NCI-H446 (cell line): Measurements from ENCODE around the gene MRPL32.
A peak's percentile ranks its signal among the peaks of the same experiment; 100 is the strongest.

ENCODE experiments used
- DNase-seq, 2 experiments: peaks; one replicate each; lab custom pipeline; 2025; lab: John Stamatoyannopoulos, UW

Gene MRPL32

GRCh38 chr7:42926204-42926603 is 6.0 kb upstream of the MRPL32 start:
- DNase-seq, result no peak

- DNase-seq, result no peak
Measured at GRCh38 chr7:42928754-42929153, 3.4 kb upstream of the MRPL32 start.

GRCh38 chr7:42929449-42929848 is 2.7 kb upstream of the MRPL32 start:
- no peak for DNase-seq

- DNase-seq, result no peak
Measured at GRCh38 chr7:42930889-42931288, 1.3 kb upstream of the MRPL32 start.

GRCh38 chr7:42931447-42931833 is 736 bp upstream of the MRPL32 start:
- no peak for DNase-seq

- no peak for DNase-seq
Measured at GRCh38 chr7:42932811-42933591, 825 bp downstream of the MRPL32 start.

- no peak for DNase-seq
Measured at GRCh38 chr7:42934291-42934690, 2.1 kb downstream of the MRPL32 start.

- DNase-seq, result no peak
Measured at GRCh38 chr7:42935861-42936260, 3.7 kb downstream of the MRPL32 start.

- no peak for DNase-seq
Measured at GRCh38 chr7:42939457-42940240, 7.5 kb downstream of the MRPL32 start.

- peak; percentile 28 to 80 for DNase-seq
Measured at GRCh38 chr7:42940985-42941847, 9.0 kb downstream of the MRPL32 start.

GRCh38 chr7:42945821-42946626 is 13.8 kb downstream of the MRPL32 start:
- DNase-seq, result no peak

GRCh38 chr7:42946627-42946950 is 14.4 kb downstream of the MRPL32 start:
- DNase-seq, result no peak

- no peak for DNase-seq
Measured at GRCh38 chr7:42947521-42947920, 15.3 kb downstream of the MRPL32 start.

GRCh38 chr7:42950417-42950816 is 18.2 kb downstream of the MRPL32 start:
- no peak for DNase-seq

GRCh38 chr7:42952328-42952727 is 20.2 kb downstream of the MRPL32 start:
- DNase-seq, result no peak

- DNase-seq, result no peak
Measured at GRCh38 chr7:42953994-42954393, 21.8 kb downstream of the MRPL32 start.

- DNase-seq, result no peak
Measured at GRCh38 chr7:42956062-42956461, 23.9 kb downstream of the MRPL32 start.

GRCh38 chr7:42959549-42959948 is 27.4 kb downstream of the MRPL32 start:
- no peak for DNase-seq

- no peak for DNase-seq
Measured at GRCh38 chr7:42960762-42961161, 28.6 kb downstream of the MRPL32 start.

GRCh38 chr7:42961170-42961569 is 29.0 kb downstream of the MRPL32 start:
- DNase-seq, result no peak

GRCh38 chr7:42964293-42964692 is 32.1 kb downstream of the MRPL32 start:
- DNase-seq, result no peak
